RWPE2 (cell line): ENCODE measurements around the gene TENM4.

ENCODE experiments used
- ATAC-seq: fragments of 200-7000 bp; cut with Tn5 transposase; 3 replicates; pipeline ENCODE4 v1.9.1; 2021; ENCODE audit warnings: low read depth
- DNase-seq: peaks from one replicate; pipeline ENCODE4 v3.0.0-alpha.2; 2020; ENCODE audit warnings: low spot score
- H3K27ac ChIP-seq: fragments of 450-650 bp; 2 replicates; pipeline ENCODE4 v1.5.1; 2017; ENCODE audit warnings: mild to moderate bottlenecking; ENCODE audit not compliant: poor library complexity, severe bottlenecking
- H3K27me3 ChIP-seq: fragments of 250-450 bp; sonication (Bioruptor Pico); 2 replicates; pipeline ENCODE4 v1.5.1; 2021; ENCODE audit warnings: mild to moderate bottlenecking, moderate library complexity; ENCODE audit not compliant: insufficient read depth, poor library complexity, severe bottlenecking
- H3K36me3 ChIP-seq: fragments of 250-450 bp; sonication (Bioruptor Pico); 2 replicates; pipeline ENCODE4 v1.5.1; 2020; ENCODE audit warnings: low read depth, mild to moderate bottlenecking, moderate library complexity
- H3K4me1 ChIP-seq: fragments of 250-450 bp; sonication (Bioruptor Pico); 2 replicates; pipeline ENCODE4 v1.5.1; 2021; ENCODE audit warnings: mild to moderate bottlenecking, moderate library complexity; ENCODE audit not compliant: insufficient read depth, poor library complexity, severe bottlenecking
- H3K4me3 ChIP-seq: fragments of 250-450 bp; sonication (Bioruptor Pico); 2 replicates; pipeline ENCODE4 v1.5.1; 2021; ENCODE audit warnings: mild to moderate bottlenecking, moderate library complexity; ENCODE audit not compliant: severe bottlenecking
- H3K9me3 ChIP-seq: fragments of 250-450 bp; sonication (Bioruptor Pico); 2 replicates; pipeline ENCODE4 v1.5.1; 2021; ENCODE audit warnings: mild to moderate bottlenecking, moderate library complexity; ENCODE audit not compliant: severe bottlenecking
- CTCF ChIP-seq: fragments of 450-650 bp; IDR thresholded peaks from one replicate; pipeline ENCODE4 v1.5.1; 2017; ENCODE audit warnings: mild to moderate bottlenecking, moderate library complexity; ENCODE audit not compliant: poor library complexity, severe bottlenecking

Gene TENM4

GRCh38 chr11:78607696-78608095, 833.1 kb downstream of the TENM4 start:
- ATAC-seq (no peak), DNase-seq (no peak)
- H3K27me3 ChIP-seq, result no peaks in the 10 kb centered on the region
- no peaks in the 10 kb centered on the region for H3K4me1 ChIP-seq
- H3K27ac ChIP-seq, result no peak overlapping the region
- no peaks in the 10 kb centered on the region for H3K36me3 ChIP-seq
- no peak for TF ChIP-seq CTCF
- no peaks in the 10 kb centered on the region for H3K9me3 ChIP-seq
- H3K4me3 ChIP-seq, result no peak overlapping the region

- H3K27ac ChIP-seq, result no peak overlapping the region
- H3K9me3 ChIP-seq, result no peaks in the 10 kb centered on the region
- no peak for DNase-seq
- no peak overlapping the region for H3K4me3 ChIP-seq
- H3K36me3 ChIP-seq, result no peaks in the 10 kb centered on the region
- ATAC-seq, result peak; percentile 72; the same call in 2 of the 3 replicates
- no peaks in the 10 kb centered on the region for H3K27me3 ChIP-seq
- no peaks in the 10 kb centered on the region for H3K4me1 ChIP-seq
- TF ChIP-seq CTCF, result no peak
Measured at GRCh38 chr11:78606667-78607066, 834.2 kb downstream of the TENM4 start.

- no peak overlapping the region for H3K4me3 ChIP-seq
- no peak for DNase-seq
- no peaks in the 10 kb centered on the region for H3K36me3 ChIP-seq
- no peaks in the 10 kb centered on the region for H3K27me3 ChIP-seq
- no peak for ATAC-seq
- no peaks in the 10 kb centered on the region for H3K9me3 ChIP-seq
- TF ChIP-seq CTCF, result no peak
- no peak overlapping the region for H3K27ac ChIP-seq
- H3K4me1 ChIP-seq, result no peaks in the 10 kb centered on the region
Measured at GRCh38 chr11:78605296-78605695, 835.5 kb downstream of the TENM4 start.

- Histone ChIP-seq H3K4me1 (no peaks in the 10 kb centered on the region), H3K4me3 (no peak overlapping the region), H3K27ac (no peak overlapping the region), H3K36me3 (no peaks in the 10 kb centered on the region), H3K9me3 (no peaks in the 10 kb centered on the region), H3K27me3 (no peaks in the 10 kb centered on the region)
- no peak for TF ChIP-seq CTCF
- no peak for ATAC-seq
- DNase-seq, result no peak
Measured at GRCh38 chr11:78603792-78604191, 837.0 kb downstream of the TENM4 start.
